Stimulated activated naive B cell treated with anti-CD40 and anti-IgM and Interleukin-4, amounts not matched to agents 10 μg/mL and 1 μg/mL and 100 μg/mL, for 72 hours (primary cell): ENCODE results near the gene MAN1A1.

Experiments used
- ATAC-seq, 2 donors: fragments of 150-1000 bp; cut with Tn5 transposase; replicated peaks; 2 replicates each; pipeline ENCODE4 v1.10.0; 2021; ENCODE audit warnings: moderate library complexity in 1 of 2
- DNase-seq: peaks from one replicate; pipeline ENCODE4 v3.0.0; 2021
- H3K27ac Mint-ChIP-seq: one replicate; pipeline ENCODE4 v1.8.0; 2022; ENCODE audit warnings: mild to moderate bottlenecking, mixed read lengths
- H3K27me3 Mint-ChIP-seq, 2 donors: one replicate each; pipeline ENCODE4 v1.8.0; 2022; ENCODE audit warnings: mixed read lengths in 2 of 2
- H3K36me3 Mint-ChIP-seq, 2 donors: one replicate each; pipeline ENCODE4 v1.8.0; 2022; ENCODE audit warnings: mixed read lengths in 2 of 2, mild to moderate bottlenecking in 1 of 2
- H3K4me1 Mint-ChIP-seq, 2 donors: one replicate each; pipeline ENCODE4 v1.8.0; 2022; ENCODE audit warnings: mixed read lengths in 2 of 2, mild to moderate bottlenecking in 1 of 2
- H3K4me3 Mint-ChIP-seq, 2 donors: one replicate each; pipeline ENCODE4 v1.8.0; 2022; ENCODE audit warnings: mild to moderate bottlenecking in 2 of 2, mixed read lengths in 2 of 2, moderate library complexity in 1 of 2
- H3K9me3 Mint-ChIP-seq, 2 donors: one replicate each; pipeline ENCODE4 v1.8.0; 2022; ENCODE audit warnings: mixed read lengths in 2 of 2, mild to moderate bottlenecking in 1 of 2

Gene MAN1A1

GRCh38 chr6:119340796-119341487, 8.6 kb downstream of the MAN1A1 start:
- no peak overlapping the region for H3K4me3 Mint-ChIP-seq
- DNase-seq (no peak), ATAC-seq (no peak)
- H3K36me3 Mint-ChIP-seq = peaks cover 42 to 57% of the 10 kb centered on the region in 2 donors
- H3K27me3 Mint-ChIP-seq = no peaks in the 10 kb centered on the region
- no peak overlapping the region for H3K27ac Mint-ChIP-seq
- peaks cover 26 to 88% of the 10 kb centered on the region in 2 donors for H3K4me1 Mint-ChIP-seq
- H3K9me3 Mint-ChIP-seq = no peaks in the 10 kb centered on the region

DNA sequence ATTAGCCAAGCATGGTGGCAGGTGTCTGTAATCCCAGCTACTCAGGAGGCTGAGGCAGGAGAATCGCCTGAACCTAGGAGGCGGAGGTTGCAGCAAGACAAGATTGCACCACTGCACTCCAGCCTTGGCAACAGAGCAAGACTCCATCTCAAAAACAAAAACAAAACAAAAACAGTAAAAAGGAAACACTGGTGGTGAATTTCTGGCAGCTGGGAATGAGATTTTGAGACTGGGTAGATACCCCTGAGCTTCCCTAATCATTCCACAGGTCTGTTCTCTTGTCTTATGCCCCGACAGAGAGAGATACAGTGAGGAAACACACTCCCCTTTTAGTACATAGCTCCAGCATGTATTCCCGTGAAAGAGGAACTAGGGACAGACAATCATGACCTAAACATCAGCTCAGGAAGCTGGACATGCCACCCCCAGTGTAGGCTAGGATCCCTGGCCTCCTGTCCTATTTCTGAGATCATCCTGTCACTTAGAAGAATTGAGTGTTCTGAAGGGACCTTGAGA, 9.6 kb downstream of the MAN1A1 start:
- DNase-seq = no peak
- peaks cover 40 to 54% of the 10 kb centered on the region in 2 donors for H3K36me3 Mint-ChIP-seq
- H3K9me3 Mint-ChIP-seq = no peaks in the 10 kb centered on the region
- H3K4me3 Mint-ChIP-seq = no peak overlapping the region
- no peaks in the 10 kb centered on the region for H3K27me3 Mint-ChIP-seq
- ATAC-seq = no peak
- H3K27ac Mint-ChIP-seq = peak overlapping the region; percentile 3
- H3K4me1 Mint-ChIP-seq = peaks cover 26 to 86% of the 10 kb centered on the region in 2 donors

DNA sequence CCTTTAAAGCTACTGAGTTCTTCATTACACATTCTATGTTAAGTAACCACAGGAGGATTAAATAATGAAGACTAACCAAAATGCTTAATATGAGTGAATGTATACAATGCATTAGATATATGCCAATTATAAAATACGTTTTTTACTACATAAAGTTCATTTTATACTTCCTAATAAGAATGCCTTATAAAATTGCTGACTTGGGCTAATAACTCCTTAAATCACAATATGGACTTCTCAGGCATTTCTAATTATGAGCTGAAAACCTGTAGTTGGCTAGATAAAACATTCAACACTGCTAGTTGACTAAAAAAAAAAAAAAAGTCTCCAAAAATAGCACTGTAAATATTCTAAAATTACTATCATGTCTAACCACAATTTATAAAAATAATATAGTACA, 11.8 kb downstream of the MAN1A1 start:
- DNase-seq (no peak), ATAC-seq (no peak)
- Mint-ChIP-seq H3K36me3 (peaks cover 40 to 45% of the 10 kb centered on the region in 2 donors), H3K4me1 (peaks cover 24 to 63% of the 10 kb centered on the region in 2 donors), H3K4me3 (no peak overlapping the region), H3K27ac (no peak overlapping the region), H3K27me3 (no peaks in the 10 kb centered on the region), H3K9me3 (no peaks in the 10 kb centered on the region)

GRCh38 chr6:119337252-119337651, 12.3 kb downstream of the MAN1A1 start:
- no peak for DNase-seq
- Mint-ChIP-seq H3K4me1 (peaks cover 24 to 58% of the 10 kb centered on the region in 2 donors), H3K27me3 (no peaks in the 10 kb centered on the region), H3K36me3 (peaks cover 39 to 45% of the 10 kb centered on the region in 2 donors), H3K4me3 (no peak overlapping the region), H3K27ac (no peak overlapping the region), H3K9me3 (no peaks in the 10 kb centered on the region)
- ATAC-seq = no peak

DNA sequence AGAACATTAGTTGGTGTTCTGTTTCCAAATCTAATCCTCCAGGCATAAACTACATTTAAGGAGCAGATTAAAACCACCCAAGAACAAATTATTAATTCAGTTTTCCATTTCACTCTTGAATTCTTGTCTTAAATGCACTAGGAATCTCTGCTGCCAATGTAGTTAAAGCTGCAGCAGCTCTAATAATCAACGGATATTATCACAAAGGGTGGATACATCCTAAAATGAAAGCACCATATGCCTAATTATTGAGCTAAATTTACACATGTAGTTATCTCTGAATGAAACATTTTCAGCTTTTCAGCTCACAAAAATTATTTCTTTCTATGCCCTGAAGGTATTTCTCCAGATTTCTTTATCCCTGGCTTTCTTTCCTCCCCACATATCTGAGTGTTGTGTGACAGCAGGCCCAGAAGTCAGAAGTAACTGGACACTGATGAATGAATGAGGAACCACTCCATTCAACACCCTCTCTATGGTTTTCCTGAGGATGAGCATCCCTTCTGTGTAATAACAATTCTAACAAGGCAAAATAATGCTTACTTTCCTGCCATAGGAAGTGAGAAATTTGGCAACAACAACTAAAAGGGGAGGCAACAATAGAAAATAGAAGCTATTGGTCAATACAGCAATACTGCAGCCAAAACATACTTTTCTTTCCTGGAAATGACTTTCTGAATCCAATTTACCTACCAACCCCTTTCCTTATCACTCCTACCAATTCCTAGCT, 14.9 kb downstream of the MAN1A1 start:
- H3K36me3 Mint-ChIP-seq = peaks cover 35 to 42% of the 10 kb centered on the region in 2 donors
- H3K4me3 Mint-ChIP-seq = no peak overlapping the region
- ATAC-seq (no peak), DNase-seq (no peak)
- no peaks in the 10 kb centered on the region for H3K27me3 Mint-ChIP-seq
- H3K27ac Mint-ChIP-seq = no peak overlapping the region
- H3K9me3 Mint-ChIP-seq = no peaks in the 10 kb centered on the region
- peaks cover 30 to 55% of the 10 kb centered on the region in 2 donors for H3K4me1 Mint-ChIP-seq

DNA sequence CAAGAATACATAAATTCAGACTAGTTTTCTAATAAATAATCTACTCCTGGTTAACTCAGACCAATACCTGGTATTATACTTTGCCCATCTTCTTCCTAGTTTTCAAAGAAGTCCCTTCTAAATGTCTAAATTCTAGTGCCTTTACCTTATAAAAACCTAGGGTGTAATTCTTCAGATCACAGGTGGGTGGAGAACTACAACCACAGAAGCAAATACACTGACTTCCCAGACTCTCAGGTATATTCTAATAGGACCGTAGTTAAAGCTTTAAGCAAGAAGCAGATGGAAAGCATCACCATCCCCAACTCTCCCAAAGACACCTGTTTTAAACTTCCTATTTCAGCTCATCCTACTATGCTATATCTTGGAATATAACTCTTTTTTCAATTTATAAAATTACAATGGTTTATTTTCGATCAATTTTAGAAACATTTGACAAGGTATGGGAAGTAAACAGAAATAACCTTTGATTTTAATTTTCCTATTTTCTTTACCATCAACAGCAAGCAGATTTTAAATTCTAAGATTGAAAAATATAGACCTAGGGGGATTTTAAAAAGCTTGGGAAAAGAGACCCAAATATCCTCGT, 15.8 kb downstream of the MAN1A1 start:
- ATAC-seq (peak; percentile 46 to 50), DNase-seq (no peak)
- Mint-ChIP-seq H3K9me3 (no peaks in the 10 kb centered on the region), H3K27me3 (no peaks in the 10 kb centered on the region), H3K4me1 (peaks cover 28 to 47% of the 10 kb centered on the region in 2 donors), H3K4me3 (no peak overlapping the region), H3K36me3 (peaks cover 31 to 37% of the 10 kb centered on the region in 2 donors), H3K27ac (no peak overlapping the region)

DNA sequence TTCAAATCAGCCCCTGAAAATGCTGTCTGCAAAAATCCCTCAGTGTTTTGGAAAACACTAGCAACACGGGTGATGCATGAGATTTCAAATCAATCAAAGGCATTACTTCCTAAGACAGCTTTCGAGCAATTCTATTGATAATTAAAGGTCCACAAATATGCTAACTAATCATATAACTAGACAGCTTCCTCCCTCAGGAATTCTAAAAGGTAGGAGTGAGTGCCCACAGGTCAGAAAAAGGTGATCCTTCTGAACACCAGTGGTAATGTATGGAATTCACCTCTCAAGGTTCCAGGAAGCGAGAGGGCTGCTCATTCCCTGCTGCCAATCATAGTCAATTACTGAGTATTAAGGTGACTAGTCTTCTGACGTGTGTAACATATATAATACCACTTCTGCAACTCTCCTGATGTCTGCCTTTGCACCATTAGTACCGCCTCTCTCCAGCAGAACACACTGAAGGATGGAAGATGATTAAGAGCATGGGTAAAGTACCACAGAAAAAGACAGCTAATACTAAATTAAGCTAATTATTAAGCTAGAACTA, 16.4 kb downstream of the MAN1A1 start:
- no peak overlapping the region for H3K27ac Mint-ChIP-seq
- peaks cover 31 to 36% of the 10 kb centered on the region in 2 donors for H3K36me3 Mint-ChIP-seq
- H3K27me3 Mint-ChIP-seq = no peaks in the 10 kb centered on the region
- H3K4me3 Mint-ChIP-seq = no peak overlapping the region
- ATAC-seq (no peak), DNase-seq (no peak)
- H3K4me1 Mint-ChIP-seq = peaks cover 25 to 46% of the 10 kb centered on the region in 2 donors
- H3K9me3 Mint-ChIP-seq = no peaks in the 10 kb centered on the region

DNA sequence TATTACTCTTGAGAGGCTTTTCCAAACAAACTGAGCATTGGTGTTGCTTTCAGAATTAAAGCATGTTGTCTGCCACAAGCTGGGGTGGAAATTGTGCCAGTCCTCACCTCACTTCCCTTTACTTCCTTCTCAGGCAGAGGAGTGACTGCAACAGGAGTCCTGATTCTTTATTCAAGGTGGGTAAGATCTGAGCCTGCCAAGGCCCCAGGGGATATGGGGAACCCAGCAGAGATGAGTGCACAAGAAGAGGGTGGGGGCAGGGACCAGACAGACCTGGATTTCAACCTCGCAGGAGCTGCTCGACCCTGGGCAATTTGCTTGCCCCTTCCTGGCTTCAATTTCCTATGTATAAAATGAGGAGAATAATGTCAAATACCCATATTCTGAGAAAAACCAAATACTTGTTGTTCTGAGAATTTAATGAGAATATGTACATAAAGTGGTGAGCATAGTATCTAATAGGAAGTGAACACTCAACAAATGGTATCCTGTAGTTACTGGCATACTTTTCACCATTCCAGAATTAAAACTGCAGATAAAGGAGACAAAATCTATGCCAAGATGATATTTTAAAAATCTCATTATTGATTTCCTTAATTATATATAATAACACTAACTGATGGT, 17.8 kb downstream of the MAN1A1 start:
- no peak overlapping the region for H3K4me3 Mint-ChIP-seq
- no peak for DNase-seq
- H3K9me3 Mint-ChIP-seq = no peaks in the 10 kb centered on the region
- H3K27me3 Mint-ChIP-seq = no peaks in the 10 kb centered on the region
- peaks cover 21 to 39% of the 10 kb centered on the region in 2 donors for H3K4me1 Mint-ChIP-seq
- peaks cover 34% of the 10 kb centered on the region in 2 donors for H3K36me3 Mint-ChIP-seq
- ATAC-seq = peak in 1 of 2 donors; percentile 58
- no peak overlapping the region for H3K27ac Mint-ChIP-seq

- Mint-ChIP-seq H3K9me3 (no peaks in the 10 kb centered on the region), H3K4me3 (no peak overlapping the region), H3K27ac (no peak overlapping the region), H3K36me3 (peaks cover 40 to 45% of the 10 kb centered on the region in 2 donors), H3K27me3 (no peaks in the 10 kb centered on the region), H3K4me1 (peaks cover 27 to 36% of the 10 kb centered on the region in 2 donors)
- ATAC-seq (peak in 1 of 2 donors; percentile 57), DNase-seq (no peak)
These were observed 18.9 kb downstream of the MAN1A1 start for GRCh38 chr6:119330520-119331113.

GRCh38 chr6:119329794-119330180, 19.8 kb downstream of the MAN1A1 start:
- Mint-ChIP-seq H3K9me3 (no peaks in the 10 kb centered on the region), H3K4me3 (no peak overlapping the region), H3K4me1 (peaks cover 21 to 31% of the 10 kb centered on the region in 2 donors), H3K27ac (no peak overlapping the region), H3K36me3 (peaks cover 35 to 44% of the 10 kb centered on the region in 2 donors), H3K27me3 (no peaks in the 10 kb centered on the region)
- ATAC-seq (no peak), DNase-seq (no peak)

GRCh38 chr6:119328892-119329793, 20.4 kb downstream of the MAN1A1 start:
- Mint-ChIP-seq H3K4me1 (peaks cover 20 to 31% of the 10 kb centered on the region in 2 donors), H3K36me3 (peaks cover 37 to 47% of the 10 kb centered on the region in 2 donors), H3K27me3 (no peaks in the 10 kb centered on the region), H3K4me3 (no peak overlapping the region), H3K9me3 (no peaks in the 10 kb centered on the region), H3K27ac (no peak overlapping the region)
- no peak for ATAC-seq
- DNase-seq = no peak

GRCh38 chr6:119328254-119328653, 21.3 kb downstream of the MAN1A1 start:
- peaks cover 22 to 37% of the 10 kb centered on the region in 2 donors for H3K4me1 Mint-ChIP-seq

DNA sequence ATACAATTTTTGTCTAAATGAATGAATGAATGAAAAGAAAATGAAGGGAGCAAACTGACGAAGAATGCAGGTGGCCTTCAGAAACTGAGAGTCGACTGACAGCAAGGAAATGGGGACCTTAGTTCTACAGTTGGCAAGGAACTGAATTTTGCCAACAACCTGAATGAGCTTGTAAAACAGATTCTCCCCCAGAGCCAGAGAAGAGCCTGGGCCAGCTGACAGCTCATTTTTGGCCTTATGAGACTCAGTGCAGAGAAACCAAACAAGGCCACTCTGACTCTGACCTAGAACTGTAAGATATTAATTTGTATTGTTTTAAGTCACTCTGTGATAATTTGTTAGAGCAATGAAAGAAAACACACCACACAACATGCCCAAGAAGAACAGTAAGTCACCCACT, 21.8 kb downstream of the MAN1A1 start:
- H3K36me3 Mint-ChIP-seq = peaks cover 47 to 51% of the 10 kb centered on the region in 2 donors
- no peak overlapping the region for H3K4me3 Mint-ChIP-seq
- peaks cover 22 to 41% of the 10 kb centered on the region in 2 donors for H3K4me1 Mint-ChIP-seq
- H3K27me3 Mint-ChIP-seq = no peaks in the 10 kb centered on the region
- ATAC-seq = no peak
- no peak overlapping the region for H3K27ac Mint-ChIP-seq
- H3K9me3 Mint-ChIP-seq = no peaks in the 10 kb centered on the region
- DNase-seq = no peak

More at GRCh38 chr6:119328254-119328653, 21.3 kb downstream of the MAN1A1 start:
- Mint-ChIP-seq H3K9me3 (no peaks in the 10 kb centered on the region), H3K4me3 (no peak overlapping the region), H3K27me3 (no peaks in the 10 kb centered on the region), H3K27ac (no peak overlapping the region), H3K36me3 (peaks cover 45 to 49% of the 10 kb centered on the region in 2 donors)
- ATAC-seq = no peak
- DNase-seq = no peak
